ENCODE data around the gene ABCC1.

The ABCC1 gene

DNA sequence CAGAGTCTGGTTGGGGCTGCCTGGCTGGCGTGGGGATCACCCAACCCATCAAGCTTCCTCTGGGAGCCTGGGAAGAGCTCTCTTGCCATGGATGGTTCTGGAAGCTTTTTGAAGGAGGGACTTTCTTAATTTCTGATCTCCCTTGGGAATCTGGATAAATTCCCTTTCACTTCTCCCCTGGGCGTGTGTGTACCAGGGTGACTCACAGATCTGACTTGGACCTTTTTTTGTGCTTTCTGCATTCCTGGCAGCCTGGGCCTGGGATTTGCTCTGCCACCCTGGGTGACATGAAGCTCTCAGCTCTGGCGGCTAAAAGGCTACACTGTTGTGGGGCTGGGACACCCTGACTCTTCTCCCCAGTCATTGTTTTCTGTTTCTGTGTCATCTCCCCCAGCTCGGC lies 70.1 kb downstream of the ABCC1 start:
- no peak for DNase-seq (ENCODE audit: low read depth)
- no peak overlapping the region for H3K4me3 ChIP-seq (ENCODE audit: low read depth, low read length)
- TF ChIP-seq, protein P1, sequence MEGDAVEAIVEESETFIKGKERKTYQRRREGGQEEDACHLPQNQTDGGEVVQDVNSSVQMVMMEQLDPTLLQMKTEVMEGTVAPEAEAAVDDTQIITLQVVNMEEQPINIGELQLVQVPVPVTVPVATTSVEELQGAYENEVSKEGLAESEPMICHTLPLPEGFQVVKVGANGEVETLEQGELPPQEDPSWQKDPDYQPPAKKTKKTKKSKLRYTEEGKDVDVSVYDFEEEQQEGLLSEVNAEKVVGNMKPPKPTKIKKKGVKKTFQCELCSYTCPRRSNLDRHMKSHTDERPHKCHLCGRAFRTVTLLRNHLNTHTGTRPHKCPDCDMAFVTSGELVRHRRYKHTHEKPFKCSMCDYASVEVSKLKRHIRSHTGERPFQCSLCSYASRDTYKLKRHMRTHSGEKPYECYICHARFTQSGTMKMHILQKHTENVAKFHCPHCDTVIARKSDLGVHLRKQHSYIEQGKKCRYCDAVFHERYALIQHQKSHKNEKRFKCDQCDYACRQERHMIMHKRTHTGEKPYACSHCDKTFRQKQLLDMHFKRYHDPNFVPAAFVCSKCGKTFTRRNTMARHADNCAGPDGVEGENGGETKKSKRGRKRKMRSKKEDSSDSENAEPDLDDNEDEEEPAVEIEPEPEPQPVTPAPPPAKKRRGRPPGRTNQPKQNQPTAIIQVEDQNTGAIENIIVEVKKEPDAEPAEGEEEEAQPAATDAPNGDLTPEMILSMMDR (IDR thresholded peaks at IDR 0.05; ENCODE audit: insufficient read depth, low read depth, low read length, missing control alignments), result no peak

DNA sequence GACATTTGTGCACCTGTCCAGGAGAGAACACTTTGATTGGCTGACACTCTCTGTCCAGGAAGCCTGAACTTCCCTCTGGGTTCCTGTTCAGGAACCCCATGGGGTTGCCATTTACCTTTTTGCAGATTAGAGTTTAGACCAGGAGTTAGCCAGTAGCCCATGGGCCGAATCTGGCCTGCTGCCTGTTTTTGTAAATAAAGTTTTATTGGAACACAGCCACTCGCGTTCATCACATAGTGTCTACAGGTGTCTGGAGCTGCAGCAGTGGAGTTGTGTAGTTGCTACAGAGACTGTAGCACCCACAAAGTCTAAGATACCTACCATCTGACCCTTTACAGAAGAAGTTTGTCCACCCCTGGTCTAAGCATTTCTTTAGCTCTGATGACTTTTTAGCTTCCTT lies 70.9 kb downstream of the ABCC1 start:
- TF ChIP-seq, protein P1 (IDR thresholded peaks at IDR 0.05; ENCODE audit: insufficient read depth, low read depth, low read length, missing control alignments), result no peak
- DNase-seq (ENCODE audit: low read depth), result no peak
- H3K4me3 ChIP-seq (ENCODE audit: low read depth, low read length), result no peak overlapping the region

DNA sequence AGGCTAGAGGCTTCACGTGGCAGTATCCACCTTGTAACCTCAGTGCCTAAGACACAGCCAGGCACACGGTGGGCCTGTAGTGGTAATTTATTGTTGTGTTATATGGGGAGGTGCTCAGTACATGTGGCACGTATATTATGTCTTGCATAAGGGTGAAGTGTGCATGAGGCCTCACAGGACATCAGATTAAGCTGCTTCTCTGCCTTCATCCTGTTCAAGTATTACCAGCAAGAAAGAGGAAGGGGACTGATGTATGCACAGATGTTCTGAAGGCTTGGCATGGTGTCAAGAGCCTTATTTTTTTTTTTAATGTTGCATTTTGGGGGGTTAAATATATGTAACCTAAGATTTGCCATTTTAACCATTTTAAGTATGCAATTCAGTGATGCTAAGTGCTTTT lies 71.6 kb downstream of the ABCC1 start:
- DNase-seq (ENCODE audit: low read depth), result no peak
- H3K4me3 ChIP-seq (ENCODE audit: low read depth, low read length), result no peak overlapping the region
- TF ChIP-seq, protein P1 (IDR thresholded peaks at IDR 0.05; ENCODE audit: insufficient read depth, low read depth, low read length, missing control alignments), result no peak

DNA sequence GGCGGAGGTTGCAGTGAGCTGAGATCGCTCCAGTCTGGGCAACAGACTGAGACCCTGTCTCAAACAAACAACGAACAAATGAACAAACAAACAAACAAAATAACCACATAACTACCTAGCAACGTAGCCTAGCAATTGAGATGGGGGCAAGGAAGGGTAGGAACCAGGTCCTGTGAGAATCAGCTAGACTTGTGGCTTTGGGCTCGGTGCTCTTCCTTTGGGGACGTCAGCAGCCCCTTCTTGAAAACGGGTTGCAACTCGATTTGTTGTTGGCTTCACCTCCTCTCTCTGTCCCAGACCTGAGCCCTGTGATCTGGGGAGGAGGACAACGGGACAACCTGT lies 72.2 kb downstream of the ABCC1 start:
- no peak overlapping the region for H3K4me3 ChIP-seq (ENCODE audit: low read depth, low read length)
- DNase-seq (ENCODE audit: low read depth), result no peak
- TF ChIP-seq, protein P1 (IDR thresholded peaks at IDR 0.05; ENCODE audit: insufficient read depth, low read depth, low read length, missing control alignments), result no peak

DNA sequence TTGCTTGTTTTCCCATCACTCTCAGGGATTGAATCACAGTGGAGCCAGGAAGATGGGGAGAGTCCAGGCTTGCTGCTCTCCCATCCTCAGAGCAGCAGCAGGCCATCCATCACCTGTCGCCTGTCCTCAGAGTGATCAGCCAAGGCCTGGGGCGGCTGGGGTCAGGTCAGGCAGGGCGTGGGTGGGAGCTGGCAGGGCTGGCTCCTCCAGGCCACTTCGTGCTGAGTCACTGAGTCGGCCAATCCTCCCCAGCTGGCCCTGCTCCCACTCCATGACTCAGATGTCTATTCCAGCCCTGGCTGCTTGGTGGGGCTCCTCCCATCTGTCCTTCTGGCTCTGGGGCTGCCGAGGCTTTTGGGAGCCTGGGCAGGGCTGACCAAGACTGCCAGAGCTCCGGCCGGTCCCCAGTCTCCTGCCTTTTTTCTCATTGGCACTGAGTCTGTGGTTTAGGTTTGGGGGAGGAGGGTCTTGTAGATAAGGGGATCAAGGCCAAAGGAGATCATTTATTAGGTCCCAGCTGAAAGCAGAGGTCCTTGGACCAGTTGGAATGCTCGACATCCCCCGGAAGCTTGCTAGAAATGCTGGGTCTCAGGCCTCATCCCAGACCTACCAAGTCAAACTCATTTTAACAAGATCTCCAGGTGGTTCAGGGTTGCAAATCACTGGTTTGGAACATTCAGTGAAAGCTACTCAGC lies 72.7 kb downstream of the ABCC1 start:
- TF ChIP-seq, protein P1 (IDR thresholded peaks at IDR 0.05; ENCODE audit: insufficient read depth, low read depth, low read length, missing control alignments), result no peak
- no peak for DNase-seq (ENCODE audit: low read depth)
- H3K4me3 ChIP-seq (ENCODE audit: low read depth, low read length), result no peak overlapping the region

DNA sequence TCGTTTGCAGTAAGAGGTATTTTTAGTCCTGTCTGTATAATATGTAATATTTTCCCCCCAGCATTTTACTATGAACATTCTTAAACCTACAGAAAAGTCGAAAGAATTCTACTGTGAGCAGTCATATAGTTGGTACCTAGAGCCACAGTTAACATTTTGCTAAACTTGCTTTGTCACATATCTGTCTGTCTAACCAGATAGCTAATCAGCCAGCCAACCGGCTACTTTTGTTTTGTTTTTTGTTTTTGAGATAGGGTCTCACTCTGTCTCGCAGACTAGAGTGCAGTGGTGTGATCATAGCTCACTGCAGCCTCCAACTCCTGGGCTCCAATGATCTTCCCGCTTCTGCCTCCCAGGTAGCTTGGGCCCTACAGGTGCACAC lies 73.3 kb downstream of the ABCC1 start:
- no peak for DNase-seq (ENCODE audit: low read depth)
- TF ChIP-seq, protein P1 (IDR thresholded peaks at IDR 0.05; ENCODE audit: insufficient read depth, low read depth, low read length, missing control alignments), result no peak
- no peak overlapping the region for H3K4me3 ChIP-seq (ENCODE audit: low read depth, low read length)
